DND-41 (cell line): Measurements from ENCODE around the gene GSE1.

Source experiments
- ATAC-seq: fragments of 200-7000 bp; cut with Tn5 transposase; 3 replicates; pipeline ENCODE4 v1.9.1; 2021; ENCODE audit warnings: low read depth; ENCODE audit not compliant: insufficient read depth
- DNase-seq: peaks from one replicate; pipeline ENCODE4 v3.0.0-alpha.2; 2020
- H2AFZ ChIP-seq: 2 replicates; pipeline ENCODE4 v1.6.0; 2012; ENCODE audit warnings: low read depth, low read length
- H3K27ac ChIP-seq: 2 replicates; pipeline ENCODE4 v1.5.1; 2012; ENCODE audit warnings: low read length, inconsistent platforms
- H3K27me3 ChIP-seq: fragments of 200-600 bp; sonication (generic); 2 replicates; pipeline ENCODE4 v1.6.0; 2012; ENCODE audit warnings: low read length, mild to moderate bottlenecking, inconsistent platforms; ENCODE audit not compliant: insufficient read depth, poor library complexity
- H3K36me3 ChIP-seq: 2 replicates; pipeline ENCODE4 v1.5.1; 2012; ENCODE audit warnings: low read length, inconsistent platforms; ENCODE audit not compliant: insufficient read depth
- H3K4me1 ChIP-seq: 2 replicates; pipeline ENCODE4 v1.5.1; 2012; ENCODE audit warnings: mild to moderate bottlenecking, low read length; ENCODE audit not compliant: insufficient read depth
- H3K4me2 ChIP-seq: 2 replicates; pipeline ENCODE4 v1.6.0; 2012; ENCODE audit warnings: mild to moderate bottlenecking, moderate library complexity, low read length, inconsistent platforms; ENCODE audit not compliant: insufficient read depth
- H3K4me3 ChIP-seq, 2 experiments: fragments of 200-600 bp in 1 of 2; shearing (Covaris generic) in 1 of 2; 2 replicates each; pipeline ENCODE4 v1.5.1; 2012 to 2016; ENCODE audit warnings: inconsistent platforms in 2 of 2, low read length in 2 of 2, mild to moderate bottlenecking in 2 of 2, low read depth in 1 of 2, moderate library complexity in 1 of 2
- H3K79me2 ChIP-seq: 2 replicates; pipeline ENCODE4 v1.6.0; 2012; ENCODE audit warnings: low read length, inconsistent platforms; ENCODE audit not compliant: insufficient read depth
- H3K9ac ChIP-seq: 2 replicates; pipeline ENCODE4 v1.6.0; 2012; ENCODE audit warnings: low read depth, mild to moderate bottlenecking, inconsistent platforms, low read length, moderate library complexity
- H3K9me3 ChIP-seq: 2 replicates; pipeline ENCODE4 v1.5.1; 2012; ENCODE audit warnings: low read length, moderate library complexity, mild to moderate bottlenecking, inconsistent platforms; ENCODE audit not compliant: insufficient read depth, severe bottlenecking
- H4K20me1 ChIP-seq: 2 replicates; pipeline ENCODE4 v1.6.0; 2012; ENCODE audit warnings: low read length; ENCODE audit not compliant: insufficient read depth
- CTCF ChIP-seq: IDR thresholded peaks from 2 replicates; pipeline ENCODE4 v1.5.1; 2012; ENCODE audit warnings: borderline replicate concordance, low read length, moderate library complexity, mild to moderate bottlenecking; ENCODE audit not compliant: poor library complexity, severe bottlenecking; ENCODE audit errors: extremely low read depth
- EZH2 ChIP-seq: IDR thresholded peaks from 3 replicates; pipeline ENCODE4 v1.6.1; 2012; ENCODE audit warnings: borderline replicate concordance, low read depth, mild to moderate bottlenecking, moderate library complexity, low read length, inconsistent platforms; ENCODE audit not compliant: severe bottlenecking

GSE1 gene

GRCh38 chr16:85611444-85612190, 1.5 kb upstream of the GSE1 start:
- no peaks in the 10 kb centered on the region for H3K27me3 ChIP-seq
- no peak for TF ChIP-seq CTCF
- no peak for TF ChIP-seq EZH2
- peak overlapping the region; percentile 86 for H3K27ac ChIP-seq
- H3K36me3 ChIP-seq: peaks cover 7% of the 10 kb centered on the region; the same call in 1 of the 2 replicates
- DNase-seq (peak; percentile 88), ATAC-seq (peak; percentile 36)
- no peaks in the 10 kb centered on the region for H3K9me3 ChIP-seq
- peak overlapping the region; percentile 75 for H2AFZ ChIP-seq
- peak overlapping the region; percentile 95 for H3K4me2 ChIP-seq
- peak overlapping the region; percentile 90 for H3K9ac ChIP-seq
- H4K20me1 ChIP-seq: peaks cover 69% of the 10 kb centered on the region
- H3K4me1 ChIP-seq: peaks cover 82% of the 10 kb centered on the region
- H3K79me2 ChIP-seq: peaks cover 71% of the 10 kb centered on the region
- H3K4me3 ChIP-seq: peak overlapping the region; percentile 38 to 63; a peak in 3 of 4 replicates

GRCh38 chr16:85612191-85612800, 826 bp upstream of the GSE1 start:
- Histone ChIP-seq H3K9ac (peak overlapping the region; percentile 90), H3K27ac (peak overlapping the region; percentile 86), H3K4me2 (peak overlapping the region; percentile 95), H3K27me3 (no peaks in the 10 kb centered on the region), H2AFZ (peak overlapping the region; percentile 44), H3K4me3 (peak overlapping the region; percentile 37 to 63; a peak in 3 of 4 replicates), H3K36me3 (peaks cover 11% of the 10 kb centered on the region; the same call in 1 of the 2 replicates), H3K4me1 (peaks cover 76% of the 10 kb centered on the region), H3K9me3 (no peaks in the 10 kb centered on the region), H3K79me2 (peaks cover 77% of the 10 kb centered on the region), H4K20me1 (peaks cover 73% of the 10 kb centered on the region)
- DNase-seq (no peak), ATAC-seq (0 out of 3 replicates have a peak, but pooled peaks have one; percentile 0)
- no peak for TF ChIP-seq EZH2
- no peak for TF ChIP-seq CTCF

- peaks cover 73% of the 10 kb centered on the region for H4K20me1 ChIP-seq
- H3K36me3 ChIP-seq: peaks cover 17% of the 10 kb centered on the region
- no peak overlapping the region for H2AFZ ChIP-seq
- H3K27me3 ChIP-seq: no peaks in the 10 kb centered on the region
- ATAC-seq: no peak
- H3K4me1 ChIP-seq: peaks cover 61% of the 10 kb centered on the region
- H3K27ac ChIP-seq: peak overlapping the region; percentile 67; the same call in 1 of the 2 replicates
- peak; percentile 64 for DNase-seq
- peak overlapping the region in 1 of 2 experiments; percentile 63; a peak in 3 of 4 replicates for H3K4me3 ChIP-seq
- TF ChIP-seq EZH2: no peak
- no peak for TF ChIP-seq CTCF
- peak overlapping the region; percentile 90 for H3K9ac ChIP-seq
- peaks cover 79% of the 10 kb centered on the region for H3K79me2 ChIP-seq
- H3K4me2 ChIP-seq: peak overlapping the region; percentile 95
- H3K9me3 ChIP-seq: no peaks in the 10 kb centered on the region
Measured at GRCh38 chr16:85613604-85614337, 649 bp downstream of the GSE1 start.
